Stomach smooth muscle (tissue), 2 donors: ENCODE measurements around the gene MPG.

Source experiments
- H3K27ac ChIP-seq: one replicate; pipeline ENCODE4 v1.7.0; 2013; ENCODE audit warnings: mild to moderate bottlenecking, low read length, inconsistent platforms
- H3K27me3 ChIP-seq, 2 donors: one replicate each; pipeline ENCODE4 v1.7.0; 2013; ENCODE audit warnings: low read length in 2 of 2; ENCODE audit not compliant: insufficient read depth in 2 of 2, control insufficient read depth in 1 of 2
- H3K36me3 ChIP-seq, 2 donors: one replicate each; pipeline ENCODE4 v1.7.0; 2013; ENCODE audit warnings: low read length in 2 of 2; ENCODE audit not compliant: control insufficient read depth in 2 of 2, insufficient read depth in 2 of 2
- H3K4me1 ChIP-seq: one replicate; pipeline ENCODE4 v1.7.0; 2013; ENCODE audit warnings: low read length; ENCODE audit not compliant: control insufficient read depth, insufficient read depth
- H3K4me3 ChIP-seq, 2 donors: one replicate each; pipeline ENCODE4 v1.7.0; 2013; ENCODE audit warnings: low read length in 2 of 2
- H3K9ac ChIP-seq, 2 donors: one replicate each; pipeline ENCODE4 v1.7.0; 2013; ENCODE audit warnings: low read length in 2 of 2, mild to moderate bottlenecking in 1 of 2
- H3K9me3 ChIP-seq, 2 donors: one replicate each; pipeline ENCODE4 v1.7.0; 2013; ENCODE audit warnings: low read length in 2 of 2; ENCODE audit not compliant: control insufficient read depth in 2 of 2
- donor health status: healthy.
- donor health status: Pancreatic carcinoma.

Gene MPG

DNA sequence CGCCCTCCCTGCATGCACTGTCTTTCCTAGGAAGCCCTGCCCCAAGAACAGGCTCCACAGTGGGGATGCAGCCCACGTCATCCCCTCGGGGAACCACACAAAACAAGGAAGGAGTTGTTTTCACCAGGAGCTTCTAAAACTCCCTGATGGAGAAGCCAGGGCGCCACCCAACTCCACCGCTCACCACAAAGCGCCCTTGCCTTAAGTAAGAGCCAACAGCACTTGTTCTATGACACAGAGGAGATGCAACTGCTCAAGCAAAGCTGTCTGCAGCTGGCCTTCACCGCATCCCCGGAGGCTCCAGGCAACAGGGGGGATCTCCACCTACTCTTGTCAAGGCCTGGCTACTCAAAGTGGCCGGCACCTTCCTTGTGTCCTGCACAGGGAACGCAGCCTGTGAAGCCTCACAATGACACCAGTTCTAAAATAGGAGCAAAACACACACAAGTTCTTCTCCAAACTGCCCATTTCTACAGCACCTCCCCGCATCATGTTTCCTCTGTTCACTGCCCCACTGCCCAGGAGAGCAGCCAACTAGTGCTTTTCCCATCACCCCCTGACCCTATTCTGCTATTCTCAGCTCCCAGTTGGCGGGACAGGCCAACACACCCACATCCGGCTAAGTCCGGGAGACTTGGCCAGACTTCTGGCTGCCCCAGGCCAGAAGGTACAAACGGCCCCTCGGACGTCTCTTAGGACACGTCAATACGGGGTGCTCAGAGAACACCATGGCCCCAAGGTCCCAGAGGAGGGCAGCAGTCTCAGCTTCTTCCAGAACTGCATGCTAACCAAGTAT lies 24.2 kb downstream of the MPG start:
- Histone ChIP-seq H3K36me3 (peaks cover 3 to 15% of the 10 kb centered on the region in 2 donors), H3K27ac (no peak overlapping the region), H3K9me3 (no peaks in the 10 kb centered on the region), H3K9ac (no peak overlapping the region), H3K4me3 (peak overlapping the region in 1 of 2 donors; percentile 29), H3K4me1 (peaks cover 19% of the 10 kb centered on the region), H3K27me3 (no peaks in the 10 kb centered on the region)

DNA sequence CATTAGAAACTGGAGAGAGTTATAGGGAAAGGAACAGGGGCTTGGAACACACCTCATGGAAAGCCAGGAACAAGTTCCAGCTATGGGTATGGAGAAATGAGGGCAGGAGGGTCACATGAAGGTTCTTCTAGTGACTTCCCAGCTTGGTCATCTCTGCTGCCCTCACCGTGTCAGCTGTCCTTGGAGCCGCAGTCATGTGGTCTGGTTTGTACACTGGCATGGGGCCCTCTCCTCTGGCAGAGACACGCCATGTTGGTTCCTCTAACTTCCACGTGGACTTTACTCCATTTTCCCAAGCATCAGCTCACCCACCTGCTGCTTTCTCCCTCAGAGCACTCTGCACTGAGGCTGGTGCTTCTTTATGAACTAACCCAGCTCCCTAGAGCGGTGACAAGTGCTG lies 26.3 kb downstream of the MPG start:
- H3K9ac ChIP-seq, result no peak overlapping the region
- H3K36me3 ChIP-seq, result peaks cover 8 to 16% of the 10 kb centered on the region in 2 donors
- H3K4me1 ChIP-seq, result peaks cover 14% of the 10 kb centered on the region
- no peak overlapping the region for H3K27ac ChIP-seq
- H3K4me3 ChIP-seq, result no peak overlapping the region
- no peaks in the 10 kb centered on the region for H3K9me3 ChIP-seq
- H3K27me3 ChIP-seq, result no peaks in the 10 kb centered on the region

DNA sequence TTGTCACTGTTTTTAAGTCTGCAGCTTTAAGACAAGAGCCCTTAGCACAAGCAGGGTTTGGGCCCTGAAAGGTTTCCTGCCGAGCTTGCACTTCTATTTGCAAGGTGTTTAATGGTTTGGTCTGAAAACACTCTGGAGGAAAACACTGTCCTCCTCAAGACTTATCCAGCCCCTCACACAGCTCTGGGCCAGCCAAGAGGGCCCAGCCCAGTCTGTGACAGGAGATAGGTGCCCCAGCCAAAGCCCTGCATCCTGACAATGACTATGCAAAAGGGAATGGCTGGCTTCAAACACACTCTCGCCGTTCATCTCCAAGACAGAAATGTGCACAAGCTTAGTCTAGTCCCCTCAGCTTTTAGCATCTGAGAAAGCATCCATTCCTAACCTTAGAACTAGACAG lies 26.9 kb downstream of the MPG start:
- no peaks in the 10 kb centered on the region for H3K27me3 ChIP-seq
- no peak overlapping the region for H3K27ac ChIP-seq
- H3K4me3 ChIP-seq, result no peak overlapping the region
- H3K9ac ChIP-seq, result no peak overlapping the region
- no peaks in the 10 kb centered on the region for H3K9me3 ChIP-seq
- H3K36me3 ChIP-seq, result peaks cover 12 to 16% of the 10 kb centered on the region in 2 donors
- H3K4me1 ChIP-seq, result peaks cover 14% of the 10 kb centered on the region

DNA sequence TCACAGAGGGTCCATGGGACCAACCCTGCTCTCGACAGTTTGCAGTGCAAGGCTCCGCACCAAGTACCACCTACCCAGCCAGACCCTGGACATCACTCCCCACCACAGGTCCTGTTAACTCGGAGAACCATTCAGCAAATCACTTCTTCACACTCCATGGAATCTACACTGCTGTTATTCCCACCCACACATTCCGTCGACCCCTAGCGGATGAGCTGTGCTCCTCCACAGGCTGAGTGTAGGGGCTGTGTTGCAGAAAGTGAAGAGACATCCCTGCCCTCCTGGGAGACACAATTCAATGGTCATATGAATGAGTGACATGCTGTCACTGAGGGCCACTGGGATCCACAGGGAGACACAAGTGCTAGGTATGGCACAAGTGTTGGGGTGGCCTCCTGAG lies 27.5 kb downstream of the MPG start:
- no peak overlapping the region for H3K4me3 ChIP-seq
- H3K9me3 ChIP-seq, result no peaks in the 10 kb centered on the region
- peaks cover 14% of the 10 kb centered on the region for H3K4me1 ChIP-seq
- H3K27me3 ChIP-seq, result no peaks in the 10 kb centered on the region
- H3K9ac ChIP-seq, result no peak overlapping the region
- H3K27ac ChIP-seq, result no peak overlapping the region
- peaks cover 9 to 17% of the 10 kb centered on the region in 2 donors for H3K36me3 ChIP-seq

DNA sequence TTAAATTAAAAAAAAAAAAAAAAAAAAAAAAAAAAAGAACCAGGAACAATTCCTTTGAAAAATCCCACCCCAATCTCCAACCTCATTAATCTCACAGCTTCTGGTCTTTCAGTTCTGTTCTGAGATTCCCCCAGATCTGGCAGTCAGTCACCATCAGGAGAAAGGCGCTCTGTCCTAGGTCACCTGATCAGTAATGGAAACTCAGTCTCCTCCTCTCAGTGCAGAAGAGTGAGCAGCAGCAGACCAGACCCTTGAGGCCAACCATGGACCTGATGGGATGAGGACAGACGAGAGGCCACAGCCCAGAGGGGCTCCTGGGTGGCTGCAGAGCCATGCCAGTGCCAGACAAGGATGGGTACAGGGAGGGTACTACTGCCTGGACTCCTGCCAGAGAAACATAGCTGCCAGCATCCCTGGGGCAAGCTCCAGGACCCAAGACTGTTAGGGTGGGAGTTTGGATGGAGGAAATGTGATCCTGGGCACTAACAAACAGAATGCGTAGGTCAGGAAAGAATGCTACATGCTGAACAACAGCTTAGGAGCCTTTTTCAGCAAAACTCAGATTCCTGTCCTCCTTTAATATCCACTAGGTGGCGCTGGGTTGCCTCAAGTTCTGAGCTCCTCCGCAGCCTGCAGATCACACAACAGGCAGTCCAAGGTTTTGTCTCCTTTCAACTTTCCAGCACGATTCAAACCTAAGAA lies 28.7 kb downstream of the MPG start:
- no peak overlapping the region for H3K9ac ChIP-seq
- no peaks in the 10 kb centered on the region for H3K27me3 ChIP-seq
- no peak overlapping the region for H3K4me3 ChIP-seq
- peaks cover 9 to 17% of the 10 kb centered on the region in 2 donors for H3K36me3 ChIP-seq
- peaks cover 7% of the 10 kb centered on the region for H3K4me1 ChIP-seq
- no peak overlapping the region for H3K27ac ChIP-seq
- H3K9me3 ChIP-seq, result no peaks in the 10 kb centered on the region

DNA sequence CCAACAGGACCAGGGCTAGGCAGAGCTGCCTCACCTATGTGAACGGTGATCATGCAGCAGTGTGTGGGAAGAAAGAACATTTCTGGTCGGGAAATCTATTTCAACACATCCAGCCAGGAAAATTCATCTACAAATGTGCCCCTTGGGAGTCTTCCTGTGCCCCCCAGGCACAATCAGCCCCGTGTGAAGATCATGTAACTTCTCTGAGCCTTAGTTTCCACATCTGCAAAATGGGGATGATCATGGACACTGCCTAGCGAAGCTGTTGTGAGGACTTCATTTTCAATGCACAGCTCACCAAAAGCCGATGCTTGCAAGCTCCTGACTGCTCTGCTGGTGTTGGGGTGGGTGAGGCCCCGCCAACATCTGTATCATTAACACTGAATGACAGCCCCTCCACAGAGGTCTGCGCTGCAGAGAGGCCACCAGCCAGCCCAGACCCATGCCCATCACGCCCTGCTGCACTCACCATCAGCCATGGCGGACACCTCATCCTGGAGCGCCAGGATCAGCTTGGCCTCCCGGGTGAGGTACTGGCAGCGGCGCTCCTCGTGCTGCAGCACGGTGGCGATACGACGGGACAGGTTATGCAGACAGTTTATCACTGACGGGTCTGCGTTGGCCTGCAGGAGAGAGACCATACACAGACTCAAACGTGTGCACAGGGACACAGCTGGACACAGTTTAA lies 34.3 kb downstream of the MPG start:
- H3K4me1 ChIP-seq, result peaks cover 2% of the 10 kb centered on the region
- no peak overlapping the region for H3K27ac ChIP-seq
- H3K9me3 ChIP-seq, result no peaks in the 10 kb centered on the region
- no peaks in the 10 kb centered on the region for H3K27me3 ChIP-seq
- H3K4me3 ChIP-seq, result no peak overlapping the region
- peaks cover 22 to 25% of the 10 kb centered on the region in 2 donors for H3K36me3 ChIP-seq
- H3K9ac ChIP-seq, result no peak overlapping the region

DNA sequence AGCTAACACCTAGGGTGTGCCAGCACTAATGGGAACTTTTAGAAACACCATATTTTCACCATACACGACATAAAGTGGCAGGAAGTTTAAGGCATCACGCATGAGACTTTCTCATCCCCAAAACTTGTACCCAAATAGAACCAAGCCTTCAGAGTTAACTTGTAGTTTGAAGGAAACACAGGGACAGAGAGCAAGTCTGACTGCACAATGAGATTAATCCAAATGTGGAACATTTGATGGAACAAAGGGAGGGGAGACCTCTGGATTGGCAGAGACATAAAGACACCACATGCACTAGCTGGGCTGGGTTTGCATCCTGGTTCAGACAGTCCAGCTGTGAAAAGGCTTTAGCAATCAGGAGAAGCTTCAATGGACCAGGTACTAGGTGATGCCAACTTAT lies 36.3 kb downstream of the MPG start:
- Histone ChIP-seq H3K9me3 (no peaks in the 10 kb centered on the region), H3K4me3 (no peak overlapping the region), H3K9ac (no peak overlapping the region), H3K27ac (no peak overlapping the region), H3K4me1 (peaks cover 2% of the 10 kb centered on the region), H3K27me3 (no peaks in the 10 kb centered on the region), H3K36me3 (peaks cover 18% of the 10 kb centered on the region in 2 donors)

DNA sequence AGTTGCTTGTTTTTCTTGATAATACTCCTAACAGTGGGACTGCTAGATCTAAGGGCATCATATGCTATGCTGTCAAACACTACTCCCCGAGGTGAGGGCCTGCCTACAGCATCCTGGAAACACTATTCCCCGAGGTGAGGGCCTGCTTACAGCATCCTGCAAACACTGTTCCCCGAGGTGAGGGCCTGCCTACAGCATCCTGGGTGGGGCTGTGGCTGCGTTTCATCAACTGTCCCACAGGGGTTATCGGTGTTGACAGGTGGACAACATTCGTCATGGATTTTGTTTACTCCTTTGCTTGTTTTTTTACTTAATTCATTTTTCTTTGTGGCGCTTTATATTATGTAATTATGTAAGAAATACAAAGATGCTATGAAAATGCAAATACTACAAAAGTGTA lies 38.0 kb downstream of the MPG start:
- H3K4me1 ChIP-seq, result peaks cover 2% of the 10 kb centered on the region
- no peaks in the 10 kb centered on the region for H3K9me3 ChIP-seq
- H3K27ac ChIP-seq, result no peak overlapping the region
- H3K9ac ChIP-seq, result no peak overlapping the region
- no peaks in the 10 kb centered on the region for H3K27me3 ChIP-seq
- H3K36me3 ChIP-seq, result peaks cover 13% of the 10 kb centered on the region in 2 donors
- H3K4me3 ChIP-seq, result no peak overlapping the region

DNA sequence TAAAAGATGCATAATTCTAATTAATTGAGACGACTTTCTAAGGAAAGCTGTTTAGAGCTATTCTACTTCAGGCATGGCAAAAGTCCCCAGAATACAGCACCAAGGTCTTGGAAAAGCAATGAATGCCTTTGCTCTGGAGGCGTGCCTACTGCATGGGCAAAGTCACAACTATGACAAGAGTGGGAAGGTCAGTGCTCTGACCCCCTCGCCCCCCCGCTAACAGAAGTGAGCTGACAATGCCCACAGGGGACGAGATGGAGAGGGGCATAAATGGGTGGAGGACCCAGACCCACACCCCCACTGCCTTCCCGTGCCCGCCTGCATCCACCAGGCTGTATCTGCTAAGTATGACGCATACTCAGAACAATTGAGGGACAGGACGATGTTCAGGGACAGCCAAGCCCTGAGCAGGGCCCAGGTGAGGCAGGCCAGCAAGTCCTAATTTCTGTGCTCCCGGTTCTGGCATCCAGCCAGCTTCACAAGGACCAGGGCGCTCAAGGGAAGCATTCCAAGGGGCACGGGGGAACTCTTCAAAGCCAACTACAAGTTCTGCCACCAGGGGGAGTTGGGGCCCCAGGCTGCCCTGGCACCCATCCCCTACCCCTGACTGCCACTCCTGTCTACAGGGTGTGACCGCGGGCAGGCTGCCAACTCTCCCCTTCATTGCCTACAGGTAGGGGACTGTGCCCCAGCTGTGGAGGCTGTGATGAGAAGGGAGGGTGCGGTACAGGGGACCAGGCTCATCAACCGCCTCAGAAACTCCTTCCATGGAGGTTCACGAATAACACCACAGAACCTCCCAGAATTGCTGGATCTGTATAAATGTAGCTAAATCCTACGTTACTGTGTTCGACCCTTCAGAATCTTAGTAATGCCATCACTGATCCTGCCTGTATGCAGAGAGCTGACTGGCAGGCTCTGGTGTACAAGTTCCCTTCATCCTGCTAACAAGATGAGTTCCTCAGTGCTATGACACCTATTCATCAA lies 39.6 kb downstream of the MPG start:
- no peak overlapping the region for H3K27ac ChIP-seq
- H3K36me3 ChIP-seq, result peaks cover 4 to 5% of the 10 kb centered on the region in 2 donors
- H3K4me1 ChIP-seq, result peaks cover 2% of the 10 kb centered on the region
- no peaks in the 10 kb centered on the region for H3K9me3 ChIP-seq
- H3K9ac ChIP-seq, result no peak overlapping the region
- H3K27me3 ChIP-seq, result no peaks in the 10 kb centered on the region
- no peak overlapping the region for H3K4me3 ChIP-seq

DNA sequence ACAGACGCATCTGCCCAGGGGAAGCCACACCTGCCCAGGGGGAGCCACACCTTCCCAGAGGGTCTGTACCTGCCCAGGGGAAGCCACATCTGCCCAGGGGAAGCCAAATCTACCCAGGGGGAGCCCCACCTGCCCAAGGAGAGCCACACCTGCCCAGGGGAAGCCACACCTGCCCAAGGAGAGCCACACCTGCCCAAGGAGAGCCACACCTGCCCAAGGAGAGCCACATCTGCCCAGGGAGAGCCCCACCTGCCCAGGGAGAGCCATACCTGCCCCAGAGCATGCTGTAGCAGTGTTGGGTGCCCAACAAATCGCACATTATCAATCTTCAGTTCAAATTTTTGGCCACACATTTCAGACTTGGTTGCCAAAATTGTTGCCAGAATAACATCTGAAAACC lies 40.8 kb downstream of the MPG start:
- Histone ChIP-seq H3K4me1 (no peaks in the 10 kb centered on the region), H3K9ac (no peak overlapping the region), H3K27me3 (no peaks in the 10 kb centered on the region), H3K27ac (no peak overlapping the region), H3K9me3 (no peaks in the 10 kb centered on the region), H3K4me3 (no peak overlapping the region), H3K36me3 (peaks cover 4 to 5% of the 10 kb centered on the region in 2 donors)
